ENCODE measurements around the gene GAPVD1.
A peak's percentile ranks its signal among the peaks of the same experiment; 100 is the strongest.

GAPVD1 gene

GRCh38 chr9:125356032-125356431 is 94.4 kb downstream of the GAPVD1 start:
- TF ChIP-seq, protein P1, sequence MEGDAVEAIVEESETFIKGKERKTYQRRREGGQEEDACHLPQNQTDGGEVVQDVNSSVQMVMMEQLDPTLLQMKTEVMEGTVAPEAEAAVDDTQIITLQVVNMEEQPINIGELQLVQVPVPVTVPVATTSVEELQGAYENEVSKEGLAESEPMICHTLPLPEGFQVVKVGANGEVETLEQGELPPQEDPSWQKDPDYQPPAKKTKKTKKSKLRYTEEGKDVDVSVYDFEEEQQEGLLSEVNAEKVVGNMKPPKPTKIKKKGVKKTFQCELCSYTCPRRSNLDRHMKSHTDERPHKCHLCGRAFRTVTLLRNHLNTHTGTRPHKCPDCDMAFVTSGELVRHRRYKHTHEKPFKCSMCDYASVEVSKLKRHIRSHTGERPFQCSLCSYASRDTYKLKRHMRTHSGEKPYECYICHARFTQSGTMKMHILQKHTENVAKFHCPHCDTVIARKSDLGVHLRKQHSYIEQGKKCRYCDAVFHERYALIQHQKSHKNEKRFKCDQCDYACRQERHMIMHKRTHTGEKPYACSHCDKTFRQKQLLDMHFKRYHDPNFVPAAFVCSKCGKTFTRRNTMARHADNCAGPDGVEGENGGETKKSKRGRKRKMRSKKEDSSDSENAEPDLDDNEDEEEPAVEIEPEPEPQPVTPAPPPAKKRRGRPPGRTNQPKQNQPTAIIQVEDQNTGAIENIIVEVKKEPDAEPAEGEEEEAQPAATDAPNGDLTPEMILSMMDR (IDR thresholded peaks at IDR 0.05; ENCODE audit: insufficient read depth, low read length, missing control alignments) = no peak
- DNase-seq (ENCODE audit: low read depth, low spot score) = no peak
- ChIA-PET POLR2A (no interaction called here), CTCF (interaction anchor here (0.7 to 1.7 kb wide), 2 partner anchors 14 to 49 kb away, joined by 3 to 4 read pairs; no protein-coding TSS in a partner anchor)
- no peak overlapping the region for H3K4me3 ChIP-seq (ENCODE audit: low read depth, low read length)

GRCh38 chr9:125359011-125359410 is 97.4 kb downstream of the GAPVD1 start:
- DNase-seq (ENCODE audit: low read depth, low spot score) = no peak
- CTCF ChIA-PET = interaction anchor here (1.0 to 2.0 kb wide), 2 partner anchors 11 to 15 kb away, joined by 3 to 4 read pairs; no protein-coding TSS in a partner anchor
- H3K4me3 ChIP-seq (ENCODE audit: low read depth, low read length) = no peak overlapping the region
- POLR2A ChIA-PET = no interaction called here
- TF ChIP-seq, protein P1 (IDR thresholded peaks at IDR 0.05; ENCODE audit: insufficient read depth, low read length, missing control alignments) = no peak

DNA sequence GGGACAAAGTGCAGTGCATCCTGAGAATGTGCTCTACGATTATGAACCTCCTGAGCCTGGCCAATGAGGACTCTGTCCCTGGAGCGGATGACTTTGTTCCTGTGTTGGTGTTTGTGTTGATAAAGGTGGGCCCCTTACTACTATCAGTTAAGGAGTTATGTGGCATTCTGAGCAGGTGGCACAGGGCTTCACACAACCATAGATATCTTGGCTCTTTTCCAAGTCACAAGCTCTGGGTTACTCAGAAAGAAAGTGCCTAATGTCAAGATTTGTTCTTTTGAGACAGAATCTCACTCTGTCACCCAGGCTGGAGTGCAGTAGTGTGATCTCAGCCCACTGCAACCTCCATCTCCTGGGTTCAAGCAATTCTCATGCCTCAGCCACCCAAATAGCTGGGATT is 99.0 kb downstream of the GAPVD1 start:
- CTCF ChIA-PET = interaction anchor here (1.0 to 4.2 kb wide), 4 partner anchors 9 to 105 kb away, joined by 3 to 26 read pairs (median 7); no protein-coding TSS in a partner anchor
- POLR2A ChIA-PET = no interaction called here
- TF ChIP-seq, protein P1 (IDR thresholded peaks at IDR 0.05; ENCODE audit: insufficient read depth, low read length, missing control alignments) = no peak
- DNase-seq (ENCODE audit: low read depth, low spot score) = no peak
- H3K4me3 ChIP-seq (ENCODE audit: low read depth, low read length) = no peak overlapping the region

- ChIA-PET POLR2A (interaction anchor here (0.6 kb wide), 1 partner anchor 121 kb away, joined by 3 read pairs; the partner anchor contains the start of gene HSPA5), CTCF (interaction anchor here (0.7 to 4.2 kb wide), 7 partner anchors 11 to 500 kb away, joined by 3 to 26 read pairs (median 4); partner anchors contain the start of genes ARPC5L and RPL35)
- TF ChIP-seq, protein P1 (IDR thresholded peaks at IDR 0.05; ENCODE audit: insufficient read depth, low read length, missing control alignments) = peak; percentile 16
- H3K4me3 ChIP-seq (ENCODE audit: low read depth, low read length) = no peak overlapping the region
- no peak for DNase-seq (ENCODE audit: low read depth, low spot score)
Measured at GRCh38 chr9:125361837-125362531, 100.4 kb downstream of the GAPVD1 start.

DNA sequence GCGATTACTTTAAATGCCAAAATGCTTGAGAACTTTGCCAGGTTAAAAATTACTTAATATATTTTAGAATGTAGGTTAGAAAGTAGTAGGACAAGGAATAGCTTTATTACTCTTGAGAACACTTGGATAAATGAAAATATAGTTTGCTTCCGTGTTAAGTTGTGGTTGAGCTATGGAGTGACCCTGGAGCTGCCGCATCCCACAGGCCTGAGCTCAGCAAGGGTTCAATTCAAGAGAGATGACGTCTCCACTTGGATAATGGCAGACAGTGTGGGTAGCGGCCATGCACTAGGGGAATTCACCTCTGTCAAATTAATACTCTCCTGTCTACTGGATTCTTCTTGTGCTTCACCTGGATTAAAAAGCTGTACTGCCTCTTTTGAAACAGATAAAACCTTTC is 105.0 kb downstream of the GAPVD1 start:
- TF ChIP-seq, protein P1 (IDR thresholded peaks at IDR 0.05; ENCODE audit: insufficient read depth, low read length, missing control alignments) = no peak
- no peak for DNase-seq (ENCODE audit: low read depth, low spot score)
- no peak overlapping the region for H3K4me3 ChIP-seq (ENCODE audit: low read depth, low read length)
- CTCF ChIA-PET = interaction anchor here (0.6 to 1.3 kb wide), 3 partner anchors 9 to 111 kb away, joined by 3 to 6 read pairs (median 4); no protein-coding TSS in a partner anchor
- POLR2A ChIA-PET = no interaction called here

GRCh38 chr9:125370786-125371185 is 109.2 kb downstream of the GAPVD1 start:
- POLR2A ChIA-PET = no interaction called here
- H3K4me3 ChIP-seq (ENCODE audit: low read depth, low read length) = no peak overlapping the region
- DNase-seq (ENCODE audit: low read depth, low spot score) = no peak
- CTCF ChIA-PET = interaction anchor here (0.8 to 8.3 kb wide), 8 partner anchors 9 to 598 kb away, joined by 3 to 83 read pairs (median 4); partner anchors contain the start of genes NR6A1 and OLFML2A
- TF ChIP-seq, protein P1 (IDR thresholded peaks at IDR 0.05; ENCODE audit: insufficient read depth, low read length, missing control alignments) = no peak

Data from AG04449 (cell line).